ENCODE measurements around the gene TOP3B. TPM values are rescaled to one million over a fixed set of nuclear protein-coding genes. Genes with fewer than 3 reads are reported as not detected.

Gene TOP3B
- polyA plus RNA-seq, 1 donor from 2014 or later: 33.7 TPM

- no peak overlapping the region for H3K27ac ChIP-seq (ENCODE audit: low read length)
- no peaks in the 10 kb centered on the region for H3K79me2 ChIP-seq (replicated peaks; ENCODE audit: insufficient read depth, low read length)
- TF ChIP-seq REST (IDR thresholded peaks at IDR 0.05; ENCODE audit: borderline replicate concordance) (no peak), POLR2AphosphoS5 (IDR thresholded peaks at IDR 0.05) (no peak), CTCF (IDR thresholded peaks at IDR 0.05; ENCODE audit: poor library complexity, severe bottlenecking) (no peak), RAD21 (conservative IDR thresholded peaks at IDR 0.05) (no peak), SMC3 (conservative IDR thresholded peaks at IDR 0.05; ENCODE audit: poor library complexity) (no peak), EP300 (conservative IDR thresholded peaks at IDR 0.05; ENCODE audit: poor library complexity, severe bottlenecking) (no peak), MXI1 (conservative IDR thresholded peaks at IDR 0.05; ENCODE audit: poor library complexity, severe bottlenecking) (no peak), EZH2 (IDR thresholded peaks at IDR 0.05; ENCODE audit: borderline replicate concordance, insufficient read depth, low read length, poor library complexity, severe bottlenecking) (no peak), TAF1 (IDR thresholded peaks at IDR 0.05; ENCODE audit: low read depth) (no peak)
- no peak overlapping the region for H3K4me3 ChIP-seq (ENCODE audit: low read length)
- no peaks in the 10 kb centered on the region for H3F3A ChIP-seq (ENCODE audit: insufficient read depth, low read length, poor library complexity, severe bottlenecking)
- H3K4me2 ChIP-seq (ENCODE audit: low read length): no peak overlapping the region
- no peaks in the 10 kb centered on the region for H3K36me3 ChIP-seq (ENCODE audit: insufficient read depth, low read length)
- no peaks in the 10 kb centered on the region for H3K9me3 ChIP-seq (ENCODE audit: low read length)
- H3K9ac ChIP-seq (ENCODE audit: low read length): no peak overlapping the region
- no peaks in the 10 kb centered on the region for H3K27me3 ChIP-seq (ENCODE audit: insufficient read depth, low read depth, low read length)
- H3K9me2 ChIP-seq (ENCODE audit: insufficient read depth, low read length): no peaks in the 10 kb centered on the region
- no peak overlapping the region for H2AFZ ChIP-seq (ENCODE audit: low read depth, low read length)
- no peaks in the 10 kb centered on the region for H4K20me1 ChIP-seq (ENCODE audit: insufficient read depth)
Measured at GRCh38 chr22:21963286-21963685, 19.3 kb downstream of the TOP3B start.

GRCh38 chr22:21962655-21962949 lies 20.0 kb downstream of the TOP3B start:
- Histone ChIP-seq H3K9me3 (ENCODE audit: low read length) (no peaks in the 10 kb centered on the region), H3K9me2 (ENCODE audit: insufficient read depth, low read length) (no peaks in the 10 kb centered on the region), H3K4me2 (ENCODE audit: low read length) (no peak overlapping the region), H3K27me3 (ENCODE audit: insufficient read depth, low read depth, low read length) (no peaks in the 10 kb centered on the region), H3K4me3 (ENCODE audit: low read length) (no peak overlapping the region), H3K9ac (ENCODE audit: low read length) (no peak overlapping the region), H4K20me1 (ENCODE audit: insufficient read depth) (no peaks in the 10 kb centered on the region), H3K27ac (ENCODE audit: low read length) (no peak overlapping the region), H3K79me2 (replicated peaks; ENCODE audit: insufficient read depth, low read length) (no peaks in the 10 kb centered on the region), H3K36me3 (ENCODE audit: insufficient read depth, low read length) (no peaks in the 10 kb centered on the region), H2AFZ (ENCODE audit: low read depth, low read length) (no peak overlapping the region), H3F3A (ENCODE audit: insufficient read depth, low read length, poor library complexity, severe bottlenecking) (no peaks in the 10 kb centered on the region)
- TF ChIP-seq MXI1 (conservative IDR thresholded peaks at IDR 0.05; ENCODE audit: poor library complexity, severe bottlenecking) (no peak), SMC3 (conservative IDR thresholded peaks at IDR 0.05; ENCODE audit: poor library complexity) (no peak), RAD21 (conservative IDR thresholded peaks at IDR 0.05) (no peak), EZH2 (IDR thresholded peaks at IDR 0.05; ENCODE audit: borderline replicate concordance, insufficient read depth, low read length, poor library complexity, severe bottlenecking) (no peak), POLR2AphosphoS5 (IDR thresholded peaks at IDR 0.05) (no peak), TAF1 (IDR thresholded peaks at IDR 0.05; ENCODE audit: low read depth) (no peak), EP300 (conservative IDR thresholded peaks at IDR 0.05; ENCODE audit: poor library complexity, severe bottlenecking) (no peak), REST (IDR thresholded peaks at IDR 0.05; ENCODE audit: borderline replicate concordance) (no peak), CTCF (IDR thresholded peaks at IDR 0.05; ENCODE audit: poor library complexity, severe bottlenecking) (no peak)

Data from neural cell (in vitro differentiated cells).